Lower lobe of right lung (tissue), 2 donors: ENCODE measurements around the gene C3. TPM values are rescaled to one million over a fixed set of nuclear protein-coding genes. Genes with fewer than 3 reads are reported as not detected.
A peak's percentile ranks its signal among the peaks of the same experiment; 100 is the strongest.

Source experiments
- ATAC-seq, 2 donors: fragments of 200-7000 bp; cut with Tn5 transposase; one replicate each; pipeline ENCODE4 v1.9.1; 2020 to 2022; ENCODE audit warnings: mild to moderate bottlenecking in 2 of 2, moderate library complexity in 2 of 2
- DNase-seq: peaks from one replicate; pipeline ENCODE4 v3.0.0-alpha.2; 2020
- H3K27ac ChIP-seq: fragments of 200-600 bp; one replicate; pipeline ENCODE4 v1.8.0; 2022
- H3K27me3 ChIP-seq: fragments of 200-600 bp; one replicate; pipeline ENCODE4 v1.8.0; 2022; ENCODE audit warnings: low read depth
- H3K36me3 ChIP-seq: fragments of 200-600 bp; one replicate; pipeline ENCODE4 v1.8.0; 2022; ENCODE audit warnings: mild to moderate bottlenecking
- H3K4me1 ChIP-seq: fragments of 200-600 bp; one replicate; pipeline ENCODE4 v1.8.0; 2022
- H3K4me3 ChIP-seq: fragments of 200-600 bp; one replicate; pipeline ENCODE4 v1.8.0; 2022; ENCODE audit warnings: mild to moderate bottlenecking
- H3K9me3 ChIP-seq: fragments of 200-600 bp; one replicate; pipeline ENCODE4 v1.8.0; 2022
- intact Hi-C: fragments of 100-400 bp; cut with DNase I; formaldehyde crosslinking; loops from one replicate; pipeline ENCODE4 v1.11.0; 2022
- total RNA-seq: library from RNA; stranded (reverse); fragmentation: NEBNext Ultra II Directional; extraction: Animal tissue kit (Norgen Biotek cat#: 25700); gene quantifications from one replicate; pipeline ENCODE4 v1.2.1, GENCODE V29; 2021
- TF ChIP-seq, protein P1 (sequence below): fragments of 200-600 bp; IDR thresholded peaks from one replicate; pipeline ENCODE4 v1.8.0; 2022; ENCODE audit warnings: antibody characterized with exemption, mild to moderate bottlenecking
- donor health status: DM: no; HTN: yes; CAD: no; lungs with severe emphysema.

The C3 gene
- total RNA-seq, 1 donor from 2014 or later, result 1,321 TPM

DNA sequence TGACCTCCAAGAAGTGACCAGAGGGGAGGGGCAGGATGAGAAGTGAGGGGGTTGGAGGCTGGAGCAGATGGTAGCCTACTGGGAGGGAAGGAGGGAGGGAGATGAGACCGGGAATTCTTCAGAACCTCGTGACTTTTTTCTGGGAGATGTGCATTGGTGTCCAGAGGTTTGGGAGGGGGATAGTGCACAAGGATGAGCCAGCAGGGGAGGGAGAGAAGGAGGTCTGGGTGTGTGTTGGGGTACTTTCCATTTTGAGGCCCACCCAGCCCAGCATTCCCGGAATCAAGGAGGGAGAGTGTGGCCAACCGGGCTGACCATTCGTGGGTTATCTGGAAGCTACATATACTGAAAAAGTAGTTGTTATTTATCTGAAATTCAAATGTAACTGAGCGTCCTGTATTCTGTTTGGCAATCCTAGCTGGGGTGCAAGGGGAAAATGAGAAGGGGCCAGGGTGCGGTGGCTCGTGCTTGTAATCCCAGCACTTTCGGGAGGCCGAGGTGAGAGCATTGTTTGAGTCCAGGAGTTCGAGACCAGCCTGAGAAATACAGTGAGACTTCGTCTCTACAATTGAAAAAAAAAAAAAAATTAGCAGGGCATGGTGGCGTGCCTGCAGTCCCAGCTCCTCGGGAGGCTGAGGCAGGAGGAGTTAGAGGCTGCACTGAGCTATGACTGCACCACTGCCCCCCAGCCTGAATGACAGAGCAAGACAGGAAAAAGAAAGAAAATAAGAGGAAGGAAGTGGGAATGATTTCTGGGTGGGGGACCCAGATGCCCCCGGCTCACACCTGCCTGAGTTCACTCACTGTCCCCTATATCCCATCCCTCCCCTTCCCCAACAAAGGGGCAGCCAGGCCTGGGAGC lies 4.4 kb upstream of the C3 start:
- Histone ChIP-seq H3K27ac (no peak overlapping the region), H3K36me3 (no peaks in the 10 kb centered on the region), H3K4me1 (peaks cover 65% of the 10 kb centered on the region), H3K27me3 (no peaks in the 10 kb centered on the region), H3K4me3 (no peak overlapping the region), H3K9me3 (no peaks in the 10 kb centered on the region)
- DNase-seq (peak; percentile 3), ATAC-seq (no peak)
- TF ChIP-seq, protein P1, sequence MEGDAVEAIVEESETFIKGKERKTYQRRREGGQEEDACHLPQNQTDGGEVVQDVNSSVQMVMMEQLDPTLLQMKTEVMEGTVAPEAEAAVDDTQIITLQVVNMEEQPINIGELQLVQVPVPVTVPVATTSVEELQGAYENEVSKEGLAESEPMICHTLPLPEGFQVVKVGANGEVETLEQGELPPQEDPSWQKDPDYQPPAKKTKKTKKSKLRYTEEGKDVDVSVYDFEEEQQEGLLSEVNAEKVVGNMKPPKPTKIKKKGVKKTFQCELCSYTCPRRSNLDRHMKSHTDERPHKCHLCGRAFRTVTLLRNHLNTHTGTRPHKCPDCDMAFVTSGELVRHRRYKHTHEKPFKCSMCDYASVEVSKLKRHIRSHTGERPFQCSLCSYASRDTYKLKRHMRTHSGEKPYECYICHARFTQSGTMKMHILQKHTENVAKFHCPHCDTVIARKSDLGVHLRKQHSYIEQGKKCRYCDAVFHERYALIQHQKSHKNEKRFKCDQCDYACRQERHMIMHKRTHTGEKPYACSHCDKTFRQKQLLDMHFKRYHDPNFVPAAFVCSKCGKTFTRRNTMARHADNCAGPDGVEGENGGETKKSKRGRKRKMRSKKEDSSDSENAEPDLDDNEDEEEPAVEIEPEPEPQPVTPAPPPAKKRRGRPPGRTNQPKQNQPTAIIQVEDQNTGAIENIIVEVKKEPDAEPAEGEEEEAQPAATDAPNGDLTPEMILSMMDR, result no peak
- intact Hi-C loops, result no loop called here

DNA sequence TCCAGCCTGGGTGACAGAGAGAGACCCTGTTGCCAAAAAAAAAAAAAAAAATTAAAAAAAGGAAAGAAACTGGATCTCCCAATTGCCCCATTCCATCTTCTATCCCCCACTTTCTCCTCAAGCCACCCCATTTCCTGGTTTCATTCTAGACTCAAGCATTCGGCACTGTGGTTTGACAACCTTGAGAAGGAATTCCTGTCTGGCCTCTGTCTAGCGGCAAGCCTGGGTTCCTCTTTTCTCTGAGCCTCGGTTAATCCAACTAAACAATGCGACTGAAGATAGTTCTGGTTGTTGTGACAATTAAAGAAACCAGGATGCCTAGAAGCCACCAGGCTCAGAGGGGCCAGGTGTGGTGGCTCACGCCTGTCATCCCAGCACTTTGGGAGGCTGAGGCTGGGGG lies 3.3 kb upstream of the C3 start:
- TF ChIP-seq, protein P1, result no peak
- Histone ChIP-seq H3K36me3 (no peaks in the 10 kb centered on the region), H3K9me3 (no peaks in the 10 kb centered on the region), H3K4me3 (no peak overlapping the region), H3K27me3 (no peaks in the 10 kb centered on the region), H3K27ac (peak overlapping the region; percentile 76), H3K4me1 (peaks cover 60% of the 10 kb centered on the region)
- ATAC-seq, result no peak
- DNase-seq, result peak; percentile 45
- intact Hi-C loops, result no loop called here

DNA sequence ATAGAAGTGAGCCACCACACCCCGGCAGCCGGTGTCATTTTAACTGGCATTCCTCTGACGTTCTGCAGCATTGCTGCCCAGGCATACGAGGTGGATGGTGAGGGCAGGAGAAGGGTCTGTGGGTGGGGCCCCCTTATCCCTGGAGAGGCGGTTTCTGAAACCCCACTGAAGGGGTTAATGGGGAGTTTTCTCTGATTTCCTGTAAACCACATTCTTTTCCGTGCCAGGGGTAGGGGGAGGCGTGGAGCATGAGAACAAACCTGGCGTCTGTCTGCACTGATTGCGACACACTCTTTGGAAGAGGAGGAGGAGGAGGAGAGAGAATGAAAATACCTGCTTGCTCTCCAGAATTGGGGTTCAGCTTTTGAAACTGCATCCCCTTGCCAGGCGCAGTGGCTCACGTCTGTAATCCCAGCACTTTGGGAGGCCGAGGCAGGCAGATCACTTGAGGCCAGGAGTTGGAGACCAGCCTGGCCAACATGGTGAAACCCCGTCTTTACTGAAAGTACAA lies 2.7 kb upstream of the C3 start:
- Histone ChIP-seq H3K36me3 (peaks cover 2% of the 10 kb centered on the region), H3K27me3 (no peaks in the 10 kb centered on the region), H3K4me3 (peak overlapping the region; percentile 8), H3K27ac (peak overlapping the region; percentile 76), H3K9me3 (no peaks in the 10 kb centered on the region), H3K4me1 (peaks cover 54% of the 10 kb centered on the region)
- intact Hi-C loops, result no loop called here
- peak; percentile 65 for DNase-seq
- peak; percentile 53 to 58 for ATAC-seq
- TF ChIP-seq, protein P1, result no peak

- Histone ChIP-seq H3K4me1 (peaks cover 48% of the 10 kb centered on the region), H3K27ac (peak overlapping the region; percentile 76), H3K4me3 (no peak overlapping the region), H3K36me3 (peaks cover 13% of the 10 kb centered on the region), H3K27me3 (no peaks in the 10 kb centered on the region), H3K9me3 (no peaks in the 10 kb centered on the region)
- intact Hi-C loops, result no loop called here
- TF ChIP-seq, protein P1, result no peak
- DNase-seq, result no peak
- peak in 1 of 2 donors; percentile 7 for ATAC-seq
Measured at GRCh38 chr19:6721773-6722172, 1.3 kb upstream of the C3 start.

DNA sequence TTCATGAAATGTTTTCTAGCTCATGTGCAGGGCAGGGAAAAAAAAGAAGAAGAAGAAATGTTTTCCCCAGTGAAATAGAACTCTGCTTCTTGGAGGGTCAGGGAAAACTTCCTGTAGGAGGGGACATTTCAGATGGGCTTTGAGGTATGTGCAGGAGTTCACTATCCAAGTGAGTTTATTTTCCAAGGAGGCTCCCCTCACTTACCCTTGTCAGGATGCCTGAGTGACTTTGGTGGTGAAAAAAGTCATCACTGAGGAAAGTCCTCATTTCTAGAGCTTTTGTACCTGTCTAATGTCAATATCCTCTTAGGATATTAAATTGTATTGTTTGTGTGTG lies 656 bp upstream of the C3 start:
- H3K27ac ChIP-seq, result peak overlapping the region; percentile 76
- DNase-seq, result no peak
- H3K36me3 ChIP-seq, result peaks cover 20% of the 10 kb centered on the region
- TF ChIP-seq, protein P1, result no peak
- H3K27me3 ChIP-seq, result no peaks in the 10 kb centered on the region
- H3K9me3 ChIP-seq, result no peaks in the 10 kb centered on the region
- H3K4me3 ChIP-seq, result no peak overlapping the region
- peaks cover 48% of the 10 kb centered on the region for H3K4me1 ChIP-seq
- intact Hi-C loops, result no loop called here
- no peak for ATAC-seq
